ENCODE results near the gene DBP.

- TF ChIP-seq POLR2A (IDR thresholded peaks at IDR 0.05; ENCODE audit: low read depth, low read length) = no peak
- no peak for TF ChIP-seq TAF1 (IDR thresholded peaks at IDR 0.05; ENCODE audit: borderline replicate concordance, low read depth, low read length)
- no peak; the same call in 1 of the 2 replicates for TF ChIP-seq POLR2AphosphoS5 (IDR thresholded peaks at IDR 0.05; ENCODE audit: low read depth, low read length)
These were observed 20.6 kb downstream of the DBP start for GRCh38 chr19:48616491-48617056.
